ENCODE measurements around the gene FAM193B.
A peak's percentile ranks its signal among the peaks of the same experiment; 100 is the strongest.
"Not testable (repeated sequence)": the region's sequence is repeated elsewhere in the genome, so short reads cannot be mapped to it uniquely, and the experiment has no call there.

Gene FAM193B

GRCh38 chr5:177497292-177498012 lies 56.9 kb downstream of the FAM193B start, which contains the start of gene PDLIM7:
Gene PDLIM7 (minus strand): TSS chr5:177497604. CDS start chr5:177496512, 1,092 bp downstream.
- DNase-seq = peak; percentile 96

GRCh38 chr5:177496727-177497291 lies 57.6 kb downstream of the FAM193B start:
- peak; percentile 32 for DNase-seq

GRCh38 chr5:177496070-177496726 lies 58.2 kb downstream of the FAM193B start:
- no peak for DNase-seq

- DNase-seq = peak; percentile 61
These were observed 58.9 kb downstream of the FAM193B start for GRCh38 chr5:177495243-177496060.

GRCh38 chr5:177494346-177495195 lies 59.8 kb downstream of the FAM193B start:
- peak; percentile 91 for DNase-seq

GRCh38 chr5:177493795-177494345 lies 60.5 kb downstream of the FAM193B start:
- DNase-seq = no peak

GRCh38 chr5:177492841-177493240 lies 61.5 kb downstream of the FAM193B start:
- DNase-seq = no peak

GRCh38 chr5:177491983-177492746 lies 62.2 kb downstream of the FAM193B start:
- no peak for DNase-seq

- no peak for DNase-seq
These were observed 62.9 kb downstream of the FAM193B start for GRCh38 chr5:177491429-177491945.

- no peak for DNase-seq
These were observed 63.4 kb downstream of the FAM193B start for GRCh38 chr5:177490992-177491391.

GRCh38 chr5:177490311-177490991 lies 63.9 kb downstream of the FAM193B start:
- DNase-seq = no peak

GRCh38 chr5:177489119-177489716 lies 65.1 kb downstream of the FAM193B start:
- no peak for DNase-seq

GRCh38 chr5:177487975-177488374 lies 66.4 kb downstream of the FAM193B start:
- no peak for DNase-seq

- DNase-seq = no peak
These were observed 67.2 kb downstream of the FAM193B start for GRCh38 chr5:177487144-177487543.

- DNase-seq = no peak
These were observed 68.1 kb downstream of the FAM193B start for GRCh38 chr5:177486256-177486655.

GRCh38 chr5:177485753-177486152 lies 68.6 kb downstream of the FAM193B start:
- not testable (repeated sequence) for DNase-seq

- no peak for DNase-seq
These were observed 69.3 kb downstream of the FAM193B start for GRCh38 chr5:177484902-177485549.

GRCh38 chr5:177483994-177484901 lies 70.1 kb downstream of the FAM193B start:
- no peak for DNase-seq
